ENCODE measurements around the gene DOCK4.

DNA sequence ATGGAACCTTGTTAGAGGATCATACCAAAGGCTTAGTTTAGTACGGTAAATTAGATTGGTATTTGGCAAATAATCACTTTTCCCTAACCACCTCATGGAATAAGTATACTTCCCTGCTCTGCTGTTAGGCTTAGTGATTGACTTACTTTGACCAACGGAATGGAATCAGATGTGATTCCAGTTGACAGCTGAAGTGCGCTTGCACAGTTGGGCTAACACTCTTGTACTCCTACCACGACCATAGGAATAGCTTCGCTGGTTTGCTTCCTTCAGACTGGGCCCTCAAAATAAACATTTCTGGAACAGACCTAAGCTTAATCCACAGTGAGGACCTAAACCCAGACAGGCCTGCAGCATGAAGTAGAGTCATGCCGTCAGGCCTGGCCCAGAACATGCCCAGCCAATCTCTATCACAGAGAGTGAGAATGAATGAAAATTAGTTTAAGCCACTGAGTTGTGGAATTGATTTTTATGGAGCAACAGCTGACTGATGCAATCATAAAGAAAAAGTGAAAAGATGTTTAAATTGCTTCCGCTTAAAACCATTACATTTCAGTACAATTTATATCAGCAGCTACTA, 122.3 kb downstream of the DOCK4 start:
- TF ChIP-seq POLR2A (IDR thresholded peaks at IDR 0.05), result no peak
- no peak for TF ChIP-seq POLR2AphosphoS5 (IDR thresholded peaks at IDR 0.05)
- TF ChIP-seq, protein P1, sequence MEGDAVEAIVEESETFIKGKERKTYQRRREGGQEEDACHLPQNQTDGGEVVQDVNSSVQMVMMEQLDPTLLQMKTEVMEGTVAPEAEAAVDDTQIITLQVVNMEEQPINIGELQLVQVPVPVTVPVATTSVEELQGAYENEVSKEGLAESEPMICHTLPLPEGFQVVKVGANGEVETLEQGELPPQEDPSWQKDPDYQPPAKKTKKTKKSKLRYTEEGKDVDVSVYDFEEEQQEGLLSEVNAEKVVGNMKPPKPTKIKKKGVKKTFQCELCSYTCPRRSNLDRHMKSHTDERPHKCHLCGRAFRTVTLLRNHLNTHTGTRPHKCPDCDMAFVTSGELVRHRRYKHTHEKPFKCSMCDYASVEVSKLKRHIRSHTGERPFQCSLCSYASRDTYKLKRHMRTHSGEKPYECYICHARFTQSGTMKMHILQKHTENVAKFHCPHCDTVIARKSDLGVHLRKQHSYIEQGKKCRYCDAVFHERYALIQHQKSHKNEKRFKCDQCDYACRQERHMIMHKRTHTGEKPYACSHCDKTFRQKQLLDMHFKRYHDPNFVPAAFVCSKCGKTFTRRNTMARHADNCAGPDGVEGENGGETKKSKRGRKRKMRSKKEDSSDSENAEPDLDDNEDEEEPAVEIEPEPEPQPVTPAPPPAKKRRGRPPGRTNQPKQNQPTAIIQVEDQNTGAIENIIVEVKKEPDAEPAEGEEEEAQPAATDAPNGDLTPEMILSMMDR (IDR thresholded peaks at IDR 0.05), result no peak
